HAP-1 (cell line): ENCODE results near the gene INKA2.

Source experiments
- DNase-seq, 2 experiments: peaks; one replicate each; pipeline ENCODE4 v3.0.0-alpha.2; 2016 to 2020; ENCODE audit warnings: low spot score in 2 of 2
- H3K27me3 ChIP-seq: fragments of 250-450 bp; sonication (Bioruptor Pico); 2 replicates; pipeline ENCODE4 v1.5.1; 2020; ENCODE audit warnings: low read depth, mild to moderate bottlenecking, moderate library complexity
- H3K36me3 ChIP-seq: fragments of 250-450 bp; sonication (Bioruptor Pico); replicated peaks from 2 replicates; pipeline ENCODE4 v1.5.1; 2020; ENCODE audit warnings: mild to moderate bottlenecking
- H3K4me1 ChIP-seq: fragments of 250-450 bp; sonication (Bioruptor Pico); 2 replicates; pipeline ENCODE4 v1.5.1; 2020; ENCODE audit warnings: mild to moderate bottlenecking
- H3K4me3 ChIP-seq: fragments of 250-450 bp; sonication (Bioruptor Pico); 2 replicates; pipeline ENCODE4 v1.5.1; 2020; ENCODE audit warnings: mild to moderate bottlenecking, moderate library complexity
- H3K9me3 ChIP-seq: fragments of 250-450 bp; sonication (Bioruptor Pico); 2 replicates; pipeline ENCODE4 v1.5.1; 2020; ENCODE audit warnings: mild to moderate bottlenecking, moderate library complexity
- in situ Hi-C: fragments of 300-500 bp; cut with MboI; formaldehyde crosslinking; loops from 3 replicates; pipeline ENCODE4 v1.14.3; 2020; ENCODE audit warnings: low sequenced_read_pairs, inconsistent platforms, mixed read lengths

The INKA2 gene

DNA sequence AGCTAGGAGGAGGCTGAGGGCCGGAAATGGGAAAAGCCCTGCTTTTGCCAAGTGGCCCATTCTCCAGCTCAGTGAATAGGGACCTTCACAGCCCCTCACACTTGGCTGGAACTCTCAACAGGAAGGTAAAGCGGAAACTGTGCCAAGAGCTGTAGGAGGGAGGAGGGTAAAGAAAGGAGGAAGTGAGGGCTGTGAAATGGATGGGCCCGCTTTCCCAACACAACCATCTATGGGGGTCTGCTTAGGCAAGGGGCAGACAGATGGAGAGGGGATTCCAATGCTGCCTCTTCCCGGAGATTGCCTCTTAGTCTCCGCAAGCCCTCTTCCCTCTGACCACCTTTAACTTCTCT is 5.2 kb downstream of the INKA2 start:
- H3K27me3 ChIP-seq: no peaks in the 10 kb centered on the region
- H3K4me3 ChIP-seq: no peak overlapping the region
- H3K36me3 ChIP-seq: 0 out of 2 replicates have a peak, but pooled peaks cover 3% of the 10 kb centered on the region
- no peak for DNase-seq
- in situ Hi-C loops: no loop called here
- peaks cover 7% of the 10 kb centered on the region for H3K4me1 ChIP-seq
- H3K9me3 ChIP-seq: no peaks in the 10 kb centered on the region

GRCh38 chr1:111733183-111733991 is 5.8 kb downstream of the INKA2 start:
- H3K4me3 ChIP-seq: no peak overlapping the region
- H3K9me3 ChIP-seq: no peaks in the 10 kb centered on the region
- H3K27me3 ChIP-seq: no peaks in the 10 kb centered on the region
- H3K36me3 ChIP-seq: 0 out of 2 replicates have a peak, but pooled peaks cover 3% of the 10 kb centered on the region
- no peak for DNase-seq
- in situ Hi-C loops: no loop called here
- H3K4me1 ChIP-seq: peaks cover 4% of the 10 kb centered on the region

GRCh38 chr1:111732718-111733117 is 6.5 kb downstream of the INKA2 start:
- Histone ChIP-seq H3K36me3 (0 out of 2 replicates have a peak, but pooled peaks cover 3% of the 10 kb centered on the region), H3K9me3 (no peaks in the 10 kb centered on the region), H3K4me1 (no peaks in the 10 kb centered on the region; the same call in 1 of the 2 replicates), H3K27me3 (no peaks in the 10 kb centered on the region), H3K4me3 (no peak overlapping the region)
- DNase-seq: no peak
- in situ Hi-C loops: no loop called here

DNA sequence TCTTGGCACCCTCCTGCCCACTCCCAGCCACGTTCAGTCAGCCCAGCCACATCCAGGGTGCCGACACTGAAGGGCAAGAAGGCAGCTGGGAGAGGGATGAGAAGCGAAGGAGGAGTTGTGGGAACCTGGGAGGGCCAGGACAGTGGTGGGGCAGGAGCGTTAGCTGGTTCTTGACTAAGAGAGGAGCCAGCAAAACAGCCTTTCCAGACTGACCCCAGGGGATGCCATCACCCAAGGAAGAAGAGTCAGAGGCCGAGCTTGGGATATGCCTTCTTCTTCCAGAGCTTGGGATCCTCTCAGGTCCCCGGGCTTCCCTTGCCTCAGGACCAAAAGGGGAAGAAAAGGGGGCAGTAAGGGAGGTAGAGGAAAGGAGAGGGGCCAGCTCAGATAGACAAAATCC is 7.2 kb downstream of the INKA2 start:
- no peaks in the 10 kb centered on the region for H3K27me3 ChIP-seq
- H3K36me3 ChIP-seq: 0 out of 2 replicates have a peak, but pooled peaks cover 3% of the 10 kb centered on the region
- DNase-seq: no peak
- H3K4me1 ChIP-seq: no peaks in the 10 kb centered on the region
- no peaks in the 10 kb centered on the region for H3K9me3 ChIP-seq
- in situ Hi-C loops: no loop called here
- H3K4me3 ChIP-seq: no peak overlapping the region

DNA sequence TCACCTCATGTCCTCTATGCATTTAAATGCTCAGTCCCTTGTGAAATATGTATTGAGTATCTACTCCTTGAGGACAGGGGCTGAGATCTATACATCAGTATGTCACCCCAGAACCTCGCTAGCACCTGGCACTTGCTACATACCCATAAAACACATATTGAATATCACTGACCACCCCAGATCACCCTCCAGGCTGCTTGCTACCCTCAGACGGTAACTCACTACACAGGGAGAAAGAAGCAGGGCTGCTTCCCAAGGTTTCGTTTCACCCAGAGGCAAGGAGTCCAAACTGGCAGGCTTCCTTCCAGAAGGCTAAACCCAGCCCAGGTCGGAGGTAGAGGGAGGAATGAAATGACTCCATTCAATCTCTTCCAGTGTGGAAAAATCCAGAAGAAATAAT is 8.5 kb downstream of the INKA2 start:
- Histone ChIP-seq H3K36me3 (0 out of 2 replicates have a peak, but pooled peaks cover 3% of the 10 kb centered on the region), H3K27me3 (no peaks in the 10 kb centered on the region), H3K9me3 (no peaks in the 10 kb centered on the region), H3K4me1 (no peaks in the 10 kb centered on the region), H3K4me3 (no peak overlapping the region)
- no peak for DNase-seq
- in situ Hi-C loops: no loop called here

DNA sequence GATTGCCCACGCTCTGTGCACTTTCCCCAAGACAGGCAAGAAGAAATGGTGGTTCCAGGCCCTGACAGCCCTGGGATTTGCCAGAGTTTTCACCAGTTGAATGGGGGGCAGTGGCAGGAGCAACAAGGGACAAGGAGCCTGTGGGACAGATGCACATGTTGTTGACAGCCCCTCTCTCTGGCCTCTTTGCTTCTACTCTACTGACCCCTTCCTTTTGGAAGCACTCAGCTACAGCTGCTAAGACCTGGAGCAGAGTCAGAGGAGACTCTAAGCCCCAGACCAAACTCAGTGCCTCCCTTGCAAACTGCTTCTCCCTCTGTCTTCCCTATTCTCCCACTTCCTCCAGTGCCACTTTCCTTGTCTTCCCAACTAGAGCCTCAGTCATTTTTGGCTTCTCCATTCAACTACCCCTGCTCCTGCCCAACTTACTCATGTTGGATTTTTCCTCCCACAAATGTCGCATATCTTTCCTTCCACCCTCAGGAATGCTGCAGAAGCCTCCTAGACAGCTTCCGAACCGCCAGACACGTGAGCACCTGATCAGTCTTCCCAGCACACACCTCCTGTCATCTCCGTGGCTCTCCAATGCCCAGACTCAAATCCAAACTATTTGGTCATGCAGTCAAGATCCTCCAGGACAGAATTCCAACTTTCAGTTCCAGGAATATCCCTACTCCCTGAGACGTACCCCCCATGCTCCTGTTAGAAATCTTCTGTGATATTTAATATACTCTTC is 9.1 kb downstream of the INKA2 start:
- in situ Hi-C loops: no loop called here
- no peaks in the 10 kb centered on the region for H3K27me3 ChIP-seq
- no peak for DNase-seq
- no peaks in the 10 kb centered on the region for H3K9me3 ChIP-seq
- no peaks in the 10 kb centered on the region for H3K4me1 ChIP-seq
- no peak overlapping the region for H3K4me3 ChIP-seq
- H3K36me3 ChIP-seq: no peaks in the 10 kb centered on the region

- in situ Hi-C loops: no loop called here
- Histone ChIP-seq H3K9me3 (no peaks in the 10 kb centered on the region), H3K27me3 (no peaks in the 10 kb centered on the region), H3K4me3 (no peak overlapping the region), H3K4me1 (no peaks in the 10 kb centered on the region), H3K36me3 (no peaks in the 10 kb centered on the region)
- DNase-seq: no peak
Measured at GRCh38 chr1:111729271-111729921, 9.8 kb downstream of the INKA2 start.

- Histone ChIP-seq H3K36me3 (no peaks in the 10 kb centered on the region), H3K4me3 (no peak overlapping the region), H3K27me3 (no peaks in the 10 kb centered on the region), H3K9me3 (no peaks in the 10 kb centered on the region), H3K4me1 (no peaks in the 10 kb centered on the region)
- in situ Hi-C loops: no loop called here
- no peak for DNase-seq
Measured at GRCh38 chr1:111727056-111727455, 12.1 kb downstream of the INKA2 start.

DNA sequence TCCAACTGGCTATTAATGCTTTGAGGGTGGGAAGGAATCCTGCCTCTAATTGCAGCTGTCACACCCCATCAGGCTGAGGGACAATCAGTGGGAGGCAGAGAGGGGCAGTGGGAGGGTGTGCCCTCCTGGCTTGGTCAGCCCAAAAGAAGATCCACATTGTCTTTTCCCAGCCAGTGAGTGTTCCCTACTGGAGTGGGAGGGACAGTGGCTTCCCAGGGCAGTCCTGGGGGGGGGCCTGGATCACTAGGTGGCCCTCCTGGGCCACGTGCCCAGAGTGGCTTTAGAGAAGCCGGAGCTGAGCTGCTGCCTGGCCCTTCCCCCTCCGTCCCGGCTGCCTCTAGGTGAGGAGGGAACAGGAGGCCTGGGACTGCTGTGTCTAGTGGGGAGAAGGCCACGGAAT is 14.0 kb downstream of the INKA2 start:
- no peak overlapping the region for H3K4me3 ChIP-seq
- in situ Hi-C loops: no loop called here
- no peaks in the 10 kb centered on the region for H3K36me3 ChIP-seq
- no peaks in the 10 kb centered on the region for H3K9me3 ChIP-seq
- H3K4me1 ChIP-seq: no peaks in the 10 kb centered on the region
- no peak for DNase-seq
- H3K27me3 ChIP-seq: no peaks in the 10 kb centered on the region

DNA sequence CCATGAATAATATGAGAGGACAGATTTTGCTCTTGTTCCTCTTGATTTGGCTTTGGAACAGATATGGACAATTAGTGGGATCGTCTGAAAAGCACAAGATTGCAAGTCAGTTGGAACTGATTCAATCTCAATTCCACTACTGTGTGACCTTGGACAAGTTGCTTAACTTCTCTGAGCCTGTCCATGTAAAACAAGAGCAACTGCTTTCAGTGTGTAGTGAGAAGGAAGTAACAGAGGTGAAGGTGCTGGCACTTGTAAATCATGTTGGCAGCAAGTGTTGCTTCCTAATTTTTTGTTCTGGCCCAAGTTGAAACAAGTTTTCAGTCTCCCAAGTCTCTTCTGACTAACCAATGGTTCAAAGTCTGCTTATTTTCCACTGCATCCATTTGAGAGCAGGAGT is 15.3 kb downstream of the INKA2 start:
- in situ Hi-C loops: no loop called here
- H3K9me3 ChIP-seq: no peaks in the 10 kb centered on the region
- H3K4me1 ChIP-seq: no peaks in the 10 kb centered on the region
- no peaks in the 10 kb centered on the region for H3K27me3 ChIP-seq
- H3K4me3 ChIP-seq: no peak overlapping the region
- DNase-seq: no peak
- H3K36me3 ChIP-seq: no peaks in the 10 kb centered on the region

DNA sequence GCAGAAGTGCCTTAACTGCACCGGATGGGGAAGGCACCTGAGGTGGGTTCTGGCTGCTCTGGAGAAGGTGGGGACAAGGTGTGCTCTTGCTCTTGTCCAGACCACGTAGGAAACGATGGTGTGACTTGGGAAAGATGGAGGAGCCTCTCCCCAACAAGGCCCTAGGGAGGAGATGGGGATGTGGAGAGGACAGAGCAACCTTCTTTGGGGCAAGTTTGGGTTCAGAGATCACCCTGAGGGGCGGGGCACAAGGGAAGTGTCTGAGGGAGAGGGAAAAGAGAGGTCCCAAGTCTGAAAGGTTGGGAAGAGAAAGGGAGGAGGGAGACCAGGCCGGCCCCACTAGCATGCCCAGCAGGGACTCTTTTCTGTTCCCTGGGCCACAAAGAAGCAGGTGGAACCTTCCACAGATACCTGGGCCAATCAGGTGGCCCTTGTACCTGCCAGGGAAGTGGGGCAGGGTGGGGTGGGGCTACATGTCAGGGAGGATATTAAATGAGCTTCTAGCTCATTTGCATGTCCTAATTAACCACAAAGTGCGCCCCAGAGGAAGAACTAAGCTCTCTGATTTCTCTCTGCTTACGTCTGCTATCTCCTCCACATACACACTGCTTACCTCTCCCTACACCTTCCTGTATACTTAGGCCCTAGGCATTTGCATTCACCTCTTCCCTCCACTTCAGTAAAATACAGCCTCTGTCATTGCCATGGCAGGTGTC is 15.9 kb downstream of the INKA2 start:
- H3K4me3 ChIP-seq: no peak overlapping the region
- DNase-seq: no peak
- in situ Hi-C loops: no loop called here
- no peaks in the 10 kb centered on the region for H3K9me3 ChIP-seq
- no peaks in the 10 kb centered on the region for H3K27me3 ChIP-seq
- H3K36me3 ChIP-seq: no peaks in the 10 kb centered on the region
- H3K4me1 ChIP-seq: no peaks in the 10 kb centered on the region

DNA sequence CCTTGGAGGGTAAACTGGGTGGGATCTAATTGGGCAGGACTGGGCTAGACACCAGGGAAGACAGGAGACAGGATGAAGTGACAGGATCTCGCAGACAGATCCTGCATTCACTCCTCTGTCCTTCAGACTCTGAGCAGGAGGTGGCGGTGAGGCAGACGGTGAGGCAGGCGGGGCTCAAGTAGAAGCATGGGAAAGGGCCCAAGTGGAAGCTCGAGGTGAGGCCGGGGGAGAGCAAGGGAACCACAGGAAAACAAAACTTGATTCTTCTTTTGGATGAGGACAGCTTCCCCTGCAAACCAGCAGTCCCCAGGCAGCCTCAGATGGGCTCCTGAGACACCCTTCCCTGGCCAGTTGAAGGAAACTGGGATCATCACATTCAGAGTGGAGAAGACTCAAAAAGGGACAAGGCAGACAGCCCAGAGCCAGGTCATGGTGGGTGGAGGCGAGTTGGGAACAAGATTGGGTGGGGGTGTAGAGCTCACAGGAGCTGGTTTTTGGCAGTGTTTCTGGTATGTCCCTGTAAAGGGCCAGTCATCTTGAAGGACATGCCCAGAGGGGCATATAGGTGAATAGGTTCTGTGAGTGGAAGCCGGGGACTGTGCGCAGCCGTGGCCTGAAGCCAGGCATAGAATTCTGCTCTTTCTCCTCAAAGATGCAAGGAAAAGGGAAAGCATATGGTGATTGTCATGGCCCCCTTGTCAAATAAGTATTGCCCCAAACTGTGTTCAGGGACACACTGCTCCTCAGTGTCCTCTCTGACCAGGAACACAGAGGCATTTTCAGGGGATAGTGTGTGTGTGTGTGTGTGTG is 18.0 kb downstream of the INKA2 start:
- no peaks in the 10 kb centered on the region for H3K27me3 ChIP-seq
- H3K36me3 ChIP-seq: no peaks in the 10 kb centered on the region
- H3K4me3 ChIP-seq: no peak overlapping the region
- H3K4me1 ChIP-seq: no peaks in the 10 kb centered on the region
- no peaks in the 10 kb centered on the region for H3K9me3 ChIP-seq
- in situ Hi-C loops: no loop called here
- DNase-seq: no peak
